ENCODE measurements around the gene EMILIN3.
"Not testable (repeated sequence)": the region's sequence is repeated elsewhere in the genome, so short reads cannot be mapped to it uniquely, and the experiment has no call there.

EMILIN3 gene

GRCh38 chr20:41316602-41317545 lies 49.7 kb downstream of the EMILIN3 start (continued):
- peak; percentile 59; the same call in 1 of the 2 replicates for TF ChIP-seq KLF8 (tag by site-specific recombination; IDR thresholded peaks at IDR 0.05)

DNA sequence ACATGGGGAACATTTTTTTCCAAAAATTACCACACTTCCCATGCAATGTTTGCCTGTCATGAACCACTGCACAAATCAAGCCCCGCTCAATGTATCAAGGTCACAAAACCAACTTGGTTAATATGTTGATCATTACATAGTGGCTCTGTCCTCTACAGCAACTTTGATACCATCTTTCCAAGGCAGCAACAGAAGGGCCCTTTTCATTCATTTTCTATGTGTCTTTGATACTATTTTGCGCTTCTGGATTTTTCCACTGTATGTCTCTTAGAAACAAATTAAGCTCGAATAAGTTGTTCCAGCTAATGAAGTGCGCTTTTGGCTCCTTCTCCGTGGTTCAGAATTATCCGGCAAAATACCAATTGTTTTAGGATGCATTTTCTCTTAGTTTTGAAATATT lies 50.6 kb downstream of the EMILIN3 start:
- peaks cover 8% of the 10 kb centered on the region for H3K4me1 ChIP-seq (ENCODE audit: control insufficient read depth, insufficient read depth, low read length)
- peak overlapping the region; percentile 87; the same call in 1 of the 2 replicates for H3K4me3 ChIP-seq (ENCODE audit: low read depth, low read length)
- no peaks in the 10 kb centered on the region for H3K9me3 ChIP-seq (ENCODE audit: control insufficient read depth, insufficient read depth, low read depth, low read length)
- CTCF ChIA-PET: no interaction called here
- peaks cover 0 to 5% of the 10 kb centered on the region in 2 experiments; a peak in 1 of 3 replicates for H3K36me3 ChIP-seq (ENCODE audit: control insufficient read depth in 2 of 2, insufficient read depth in 1 of 2, low read length in 2 of 2)
- no peak overlapping the region for H3K27ac ChIP-seq (ENCODE audit: extremely low read depth, low read depth, low read length)
- POLR2A ChIA-PET: interaction anchor here (1.6 kb wide), 1 partner anchor 24 kb away, joined by 6 read pairs; the partner anchor contains the start of gene LPIN3
- TF ChIP-seq ZNF48 (tag by site-specific recombination; IDR thresholded peaks at IDR 0.05) (no peak), ZNF354C (tag by site-specific recombination; IDR thresholded peaks at IDR 0.05; ENCODE audit: borderline replicate concordance, low read depth) (no peak), ZNF391 (tag by site-specific recombination; IDR thresholded peaks at IDR 0.05; ENCODE audit: borderline replicate concordance, low read depth) (no peak), ZNF311 (tag by site-specific recombination; IDR thresholded peaks at IDR 0.05; ENCODE audit: borderline replicate concordance) (no peak), GLI4 (tag by site-specific recombination; IDR thresholded peaks at IDR 0.05) (no peak), ZNF266 (tag by site-specific recombination; IDR thresholded peaks at IDR 0.05; ENCODE audit: low read depth) (no peak), ZNF239 (tag by site-specific recombination; IDR thresholded peaks at IDR 0.05) (no peak), ZNF560 (tag by site-specific recombination; IDR thresholded peaks at IDR 0.05; ENCODE audit: borderline replicate concordance) (no peak), ZNF449 (tag by site-specific recombination; IDR thresholded peaks at IDR 0.05) (no peak), ZNF121 (tag by site-specific recombination; IDR thresholded peaks at IDR 0.05) (no peak), ZNF2 (tag by site-specific recombination; IDR thresholded peaks at IDR 0.05) (no peak), KLF16 (tag by site-specific recombination; IDR thresholded peaks at IDR 0.05) (no peak), ZNF366 (tag by site-specific recombination; conservative IDR thresholded peaks at IDR 0.05) (no peak)
- TF ChIP-seq, protein P1, sequence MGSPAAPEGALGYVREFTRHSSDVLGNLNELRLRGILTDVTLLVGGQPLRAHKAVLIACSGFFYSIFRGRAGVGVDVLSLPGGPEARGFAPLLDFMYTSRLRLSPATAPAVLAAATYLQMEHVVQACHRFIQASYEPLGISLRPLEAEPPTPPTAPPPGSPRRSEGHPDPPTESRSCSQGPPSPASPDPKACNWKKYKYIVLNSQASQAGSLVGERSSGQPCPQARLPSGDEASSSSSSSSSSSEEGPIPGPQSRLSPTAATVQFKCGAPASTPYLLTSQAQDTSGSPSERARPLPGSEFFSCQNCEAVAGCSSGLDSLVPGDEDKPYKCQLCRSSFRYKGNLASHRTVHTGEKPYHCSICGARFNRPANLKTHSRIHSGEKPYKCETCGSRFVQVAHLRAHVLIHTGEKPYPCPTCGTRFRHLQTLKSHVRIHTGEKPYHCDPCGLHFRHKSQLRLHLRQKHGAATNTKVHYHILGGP (tag by site-specific recombination; IDR thresholded peaks at IDR 0.05): no peak

GRCh38 chr20:41314386-41314785 lies 52.2 kb downstream of the EMILIN3 start:
- no peak overlapping the region for H3K27ac ChIP-seq (ENCODE audit: extremely low read depth, low read depth, low read length)
- TF ChIP-seq ZNF112 (tag by site-specific recombination; IDR thresholded peaks at IDR 0.05) (no peak), SP7 (tag by site-specific recombination; IDR thresholded peaks at IDR 0.05) (peak; percentile 40; the same call in 1 of the 2 replicates), PRDM4 (tag by site-specific recombination; IDR thresholded peaks at IDR 0.05) (no peak), OVOL3 (tag by site-specific recombination; IDR thresholded peaks at IDR 0.05) (0 out of 2 replicates have a peak, but pooled peaks have one; percentile 29)
- TF ChIP-seq, protein P2, sequence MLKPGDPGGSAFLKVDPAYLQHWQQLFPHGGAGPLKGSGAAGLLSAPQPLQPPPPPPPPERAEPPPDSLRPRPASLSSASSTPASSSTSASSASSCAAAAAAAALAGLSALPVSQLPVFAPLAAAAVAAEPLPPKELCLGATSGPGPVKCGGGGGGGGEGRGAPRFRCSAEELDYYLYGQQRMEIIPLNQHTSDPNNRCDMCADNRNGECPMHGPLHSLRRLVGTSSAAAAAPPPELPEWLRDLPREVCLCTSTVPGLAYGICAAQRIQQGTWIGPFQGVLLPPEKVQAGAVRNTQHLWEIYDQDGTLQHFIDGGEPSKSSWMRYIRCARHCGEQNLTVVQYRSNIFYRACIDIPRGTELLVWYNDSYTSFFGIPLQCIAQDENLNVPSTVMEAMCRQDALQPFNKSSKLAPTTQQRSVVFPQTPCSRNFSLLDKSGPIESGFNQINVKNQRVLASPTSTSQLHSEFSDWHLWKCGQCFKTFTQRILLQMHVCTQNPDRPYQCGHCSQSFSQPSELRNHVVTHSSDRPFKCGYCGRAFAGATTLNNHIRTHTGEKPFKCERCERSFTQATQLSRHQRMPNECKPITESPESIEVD (tag by site-specific recombination; IDR thresholded peaks at IDR 0.05): 0 out of 2 replicates have a peak, but pooled peaks have one; percentile 29
- H3K4me1 ChIP-seq (ENCODE audit: control insufficient read depth, insufficient read depth, low read length): peaks cover 8% of the 10 kb centered on the region
- POLR2A ChIA-PET: no interaction called here
- H3K4me3 ChIP-seq (ENCODE audit: low read depth, low read length): no peak overlapping the region
- CTCF ChIA-PET: interaction anchor here (0.8 kb wide), 1 partner anchor 12 kb away, joined by 3 read pairs; no protein-coding TSS in a partner anchor
- no peaks in the 10 kb centered on the region for H3K9me3 ChIP-seq (ENCODE audit: control insufficient read depth, insufficient read depth, low read depth, low read length)
- H3K36me3 ChIP-seq (ENCODE audit: control insufficient read depth in 2 of 2, insufficient read depth in 1 of 2, low read length in 2 of 2): peaks cover 0 to 5% of the 10 kb centered on the region in 2 experiments; a peak in 1 of 3 replicates

DNA sequence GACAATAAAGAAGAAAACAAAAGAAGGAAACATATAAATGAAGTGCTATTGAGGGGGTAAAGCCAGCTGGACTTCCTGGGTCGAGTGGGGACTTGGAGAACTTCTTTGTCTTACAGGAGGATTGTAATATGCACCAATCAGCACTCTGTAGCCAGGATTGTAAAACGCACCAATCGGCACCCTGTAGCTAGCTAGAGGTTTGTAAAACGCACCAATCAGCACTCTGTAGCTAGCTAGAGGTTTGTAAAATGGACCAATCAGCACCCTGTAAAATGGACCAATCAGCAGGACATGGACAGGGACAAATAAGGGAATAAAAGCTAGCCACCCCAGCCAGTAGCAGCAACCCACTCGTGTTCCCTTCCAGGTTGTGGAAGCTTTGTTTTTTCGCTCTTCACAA lies 54.6 kb downstream of the EMILIN3 start:
- POLR2A ChIA-PET; H3K4me1 ChIP-seq (ENCODE audit: control insufficient read depth, insufficient read depth, low read length); H3K27ac ChIP-seq (ENCODE audit: extremely low read depth, low read depth, low read length); H3K36me3 ChIP-seq (ENCODE audit: control insufficient read depth in 2 of 2, insufficient read depth in 1 of 2, low read length in 2 of 2); H3K4me3 ChIP-seq (ENCODE audit: low read depth, low read length); H3K9me3 ChIP-seq (ENCODE audit: control insufficient read depth, insufficient read depth, low read depth, low read length): not testable (repeated sequence)
- CTCF ChIA-PET: interaction anchor here (1.0 to 2.3 kb wide), 4 partner anchors 11 to 177 kb away, joined by 3 to 7 read pairs (median 4); partner anchors contain the start of gene LPIN3
